Measurements from ENCODE around the gene KPNA6. TPM values are rescaled to one million over a fixed set of nuclear protein-coding genes. Genes with fewer than 3 reads are reported as not detected.
"Not testable (repeated sequence)": the region's sequence is repeated elsewhere in the genome, so short reads cannot be mapped to it uniquely, and the experiment has no call there.

The KPNA6 gene
- total RNA-seq, 1 experiment from 2014 or later: 26.0 TPM

- Histone ChIP-seq H3K4me1 (ENCODE audit: low read length) (peaks cover 13% of the 10 kb centered on the region), H3K9me3 (ENCODE audit: low read length) (no peaks in the 10 kb centered on the region), H3K4me2 (ENCODE audit: low read depth, low read length, poor library complexity, severe bottlenecking) (no peak overlapping the region), H3K9me2 (replicated peaks; ENCODE audit: insufficient read depth, low read length) (no peaks in the 10 kb centered on the region), H3K36me3 (ENCODE audit: insufficient read depth, low read length) (0 out of 2 replicates have a peak, but pooled peaks cover 3% of the 10 kb centered on the region), H3K27me3 (ENCODE audit: low read length) (no peaks in the 10 kb centered on the region), H4K20me1 (ENCODE audit: insufficient read depth, low read depth, low read length) (0 out of 2 replicates have a peak, but pooled peaks cover 12% of the 10 kb centered on the region), H3K9ac (ENCODE audit: low read length) (no peak overlapping the region), H3K27ac (ENCODE audit: low read length) (no peak overlapping the region), H3K79me2 (ENCODE audit: low read length) (peaks cover 92% of the 10 kb centered on the region), H2AFZ (ENCODE audit: low read length) (no peak overlapping the region), H3K4me3 (ENCODE audit: low read length) (no peak overlapping the region)
- DNase-seq: no peak
Measured at GRCh38 chr1:32137111-32137510, 29.3 kb downstream of the KPNA6 start.

- Histone ChIP-seq H3K9me2 (replicated peaks; ENCODE audit: insufficient read depth, low read length) (no peaks in the 10 kb centered on the region), H3K9ac (ENCODE audit: low read length) (no peak overlapping the region), H4K20me1 (ENCODE audit: insufficient read depth, low read depth, low read length) (0 out of 2 replicates have a peak, but pooled peaks cover 12% of the 10 kb centered on the region), H3K4me3 (ENCODE audit: low read length) (no peak overlapping the region), H2AFZ (ENCODE audit: low read length) (no peak overlapping the region), H3K36me3 (ENCODE audit: insufficient read depth, low read length) (0 out of 2 replicates have a peak, but pooled peaks cover 3% of the 10 kb centered on the region), H3K27ac (ENCODE audit: low read length) (no peak overlapping the region), H3K9me3 (ENCODE audit: low read length) (no peaks in the 10 kb centered on the region), H3K4me1 (ENCODE audit: low read length) (peaks cover 13% of the 10 kb centered on the region), H3K27me3 (ENCODE audit: low read length) (no peaks in the 10 kb centered on the region), H3K4me2 (ENCODE audit: low read depth, low read length, poor library complexity, severe bottlenecking) (no peak overlapping the region), H3K79me2 (ENCODE audit: low read length) (peaks cover 93% of the 10 kb centered on the region)
- no peak for DNase-seq
Measured at GRCh38 chr1:32138965-32139364, 31.1 kb downstream of the KPNA6 start.

GRCh38 chr1:32142446-32143301 lies 34.8 kb downstream of the KPNA6 start:
- no peaks in the 10 kb centered on the region for H3K9me3 ChIP-seq (ENCODE audit: low read length)
- DNase-seq: peak; percentile 59

GRCh38 chr1:32143302-32143695 lies 35.4 kb downstream of the KPNA6 start:
- 0 out of 2 replicates have a peak, but pooled peaks cover 12% of the 10 kb centered on the region for H4K20me1 ChIP-seq (ENCODE audit: insufficient read depth, low read depth, low read length)
- DNase-seq; H3K4me2 ChIP-seq (ENCODE audit: low read depth, low read length, poor library complexity, severe bottlenecking); H2AFZ ChIP-seq (ENCODE audit: low read length); H3K4me3 ChIP-seq (ENCODE audit: low read length); H3K9me3 ChIP-seq (ENCODE audit: low read length); H3K9me2 ChIP-seq (replicated peaks; ENCODE audit: insufficient read depth, low read length); H3K9ac ChIP-seq (ENCODE audit: low read length); H3K27ac ChIP-seq (ENCODE audit: low read length); H3K27me3 ChIP-seq (ENCODE audit: low read length): not testable (repeated sequence)
- H3K36me3 ChIP-seq (ENCODE audit: insufficient read depth, low read length): peaks cover 22% of the 10 kb centered on the region
- H3K4me1 ChIP-seq (ENCODE audit: low read length): peaks cover 13% of the 10 kb centered on the region
- H3K79me2 ChIP-seq (ENCODE audit: low read length): peaks cover 95% of the 10 kb centered on the region

More at GRCh38 chr1:32142446-32143301, 34.8 kb downstream of the KPNA6 start:
- H3K4me2 ChIP-seq (ENCODE audit: low read depth, low read length, poor library complexity, severe bottlenecking): no peak overlapping the region
- no peaks in the 10 kb centered on the region for H3K9me2 ChIP-seq (replicated peaks; ENCODE audit: insufficient read depth, low read length)
- no peak overlapping the region for H3K9ac ChIP-seq (ENCODE audit: low read length)
- H2AFZ ChIP-seq (ENCODE audit: low read length): no peak overlapping the region
- H3K4me3 ChIP-seq (ENCODE audit: low read length): no peak overlapping the region
- no peak overlapping the region for H3K27ac ChIP-seq (ENCODE audit: low read length)
- peaks cover 93% of the 10 kb centered on the region for H3K79me2 ChIP-seq (ENCODE audit: low read length)
- H3K36me3 ChIP-seq (ENCODE audit: insufficient read depth, low read length): peaks cover 16% of the 10 kb centered on the region
- peaks cover 13% of the 10 kb centered on the region for H3K4me1 ChIP-seq (ENCODE audit: low read length)
- no peaks in the 10 kb centered on the region for H3K27me3 ChIP-seq (ENCODE audit: low read length)
- 0 out of 2 replicates have a peak, but pooled peaks cover 12% of the 10 kb centered on the region for H4K20me1 ChIP-seq (ENCODE audit: insufficient read depth, low read depth, low read length)

- no peaks in the 10 kb centered on the region for H3K27me3 ChIP-seq (ENCODE audit: low read length)
- H2AFZ ChIP-seq (ENCODE audit: low read length): no peak overlapping the region
- H3K79me2 ChIP-seq (ENCODE audit: low read length): peaks cover 95% of the 10 kb centered on the region
- no peak overlapping the region for H3K4me2 ChIP-seq (ENCODE audit: low read depth, low read length, poor library complexity, severe bottlenecking)
- DNase-seq: no peak
- H4K20me1 ChIP-seq (ENCODE audit: insufficient read depth, low read depth, low read length): 0 out of 2 replicates have a peak, but pooled peaks cover 5% of the 10 kb centered on the region
- peaks cover 28% of the 10 kb centered on the region for H3K36me3 ChIP-seq (ENCODE audit: insufficient read depth, low read length)
- H3K9me2 ChIP-seq (replicated peaks; ENCODE audit: insufficient read depth, low read length): no peaks in the 10 kb centered on the region
- peaks cover 4% of the 10 kb centered on the region for H3K9me3 ChIP-seq (ENCODE audit: low read length)
- no peak overlapping the region for H3K27ac ChIP-seq (ENCODE audit: low read length)
- H3K4me3 ChIP-seq (ENCODE audit: low read length): no peak overlapping the region
- no peak overlapping the region for H3K9ac ChIP-seq (ENCODE audit: low read length)
- peaks cover 10% of the 10 kb centered on the region for H3K4me1 ChIP-seq (ENCODE audit: low read length)
Measured at GRCh38 chr1:32144033-32144432, 36.2 kb downstream of the KPNA6 start.

GRCh38 chr1:32147799-32148198 lies 39.9 kb downstream of the KPNA6 start:
- H3K9ac ChIP-seq (ENCODE audit: low read length); H3K4me3 ChIP-seq (ENCODE audit: low read length); H4K20me1 ChIP-seq (ENCODE audit: insufficient read depth, low read depth, low read length); H3K9me3 ChIP-seq (ENCODE audit: low read length); H3K27ac ChIP-seq (ENCODE audit: low read length); H2AFZ ChIP-seq (ENCODE audit: low read length); H3K4me1 ChIP-seq (ENCODE audit: low read length); DNase-seq; H3K9me2 ChIP-seq (replicated peaks; ENCODE audit: insufficient read depth, low read length); H3K4me2 ChIP-seq (ENCODE audit: low read depth, low read length, poor library complexity, severe bottlenecking); H3K27me3 ChIP-seq (ENCODE audit: low read length): not testable (repeated sequence)
- H3K36me3 ChIP-seq (ENCODE audit: insufficient read depth, low read length): peaks cover 30% of the 10 kb centered on the region
- peaks cover 93% of the 10 kb centered on the region for H3K79me2 ChIP-seq (ENCODE audit: low read length)

- no peaks in the 10 kb centered on the region for H3K9me2 ChIP-seq (replicated peaks; ENCODE audit: insufficient read depth, low read length)
- H3K4me2 ChIP-seq (ENCODE audit: low read depth, low read length, poor library complexity, severe bottlenecking): no peak overlapping the region
- H3K27ac ChIP-seq (ENCODE audit: low read length): no peak overlapping the region
- H3K79me2 ChIP-seq (ENCODE audit: low read length): peaks cover 82% of the 10 kb centered on the region
- H3K9ac ChIP-seq (ENCODE audit: low read length): no peak overlapping the region
- no peak overlapping the region for H2AFZ ChIP-seq (ENCODE audit: low read length)
- no peak overlapping the region for H3K4me3 ChIP-seq (ENCODE audit: low read length)
- H3K9me3 ChIP-seq (ENCODE audit: low read length): peaks cover 4% of the 10 kb centered on the region
- no peaks in the 10 kb centered on the region for H3K4me1 ChIP-seq (ENCODE audit: low read length)
- DNase-seq: no peak
- no peaks in the 10 kb centered on the region for H4K20me1 ChIP-seq (ENCODE audit: insufficient read depth, low read depth, low read length)
- H3K27me3 ChIP-seq (ENCODE audit: low read length): no peaks in the 10 kb centered on the region
- peaks cover 27% of the 10 kb centered on the region for H3K36me3 ChIP-seq (ENCODE audit: insufficient read depth, low read length)
Measured at GRCh38 chr1:32150847-32151246, 43.0 kb downstream of the KPNA6 start.

- no peaks in the 10 kb centered on the region for H3K9me2 ChIP-seq (replicated peaks; ENCODE audit: insufficient read depth, low read length)
- no peak for DNase-seq
- H3K4me1 ChIP-seq (ENCODE audit: low read length): no peaks in the 10 kb centered on the region
- peaks cover 30% of the 10 kb centered on the region for H3K36me3 ChIP-seq (ENCODE audit: insufficient read depth, low read length)
- no peak overlapping the region for H3K9ac ChIP-seq (ENCODE audit: low read length)
- no peak overlapping the region for H3K27ac ChIP-seq (ENCODE audit: low read length)
- no peak overlapping the region for H2AFZ ChIP-seq (ENCODE audit: low read length)
- H3K4me2 ChIP-seq (ENCODE audit: low read depth, low read length, poor library complexity, severe bottlenecking): no peak overlapping the region
- H3K27me3 ChIP-seq (ENCODE audit: low read length): no peaks in the 10 kb centered on the region
- H3K4me3 ChIP-seq (ENCODE audit: low read length): no peak overlapping the region
- no peaks in the 10 kb centered on the region for H4K20me1 ChIP-seq (ENCODE audit: insufficient read depth, low read depth, low read length)
- H3K9me3 ChIP-seq (ENCODE audit: low read length): peaks cover 4% of the 10 kb centered on the region
- H3K79me2 ChIP-seq (ENCODE audit: low read length): peaks cover 77% of the 10 kb centered on the region
Measured at GRCh38 chr1:32151319-32151787, 43.5 kb downstream of the KPNA6 start.
